HG03066 (cell line): ENCODE measurements around the gene NBPF3.
"Not testable (repeated sequence)": the region's sequence is repeated elsewhere in the genome, so short reads cannot be mapped to it uniquely, and the experiment has no call there.

Source experiments
- ATAC-seq: cut with Tn5 transposase; IDR thresholded peaks from one replicate; pipeline ENCODE4 v1.9.1; 2021; ENCODE audit warnings: low read depth; ENCODE audit not compliant: unreplicated experiment

Gene NBPF3

GRCh38 chr1:21511579-21512522 is 71.9 kb downstream of the NBPF3 start:
- ATAC-seq: no peak

DNA sequence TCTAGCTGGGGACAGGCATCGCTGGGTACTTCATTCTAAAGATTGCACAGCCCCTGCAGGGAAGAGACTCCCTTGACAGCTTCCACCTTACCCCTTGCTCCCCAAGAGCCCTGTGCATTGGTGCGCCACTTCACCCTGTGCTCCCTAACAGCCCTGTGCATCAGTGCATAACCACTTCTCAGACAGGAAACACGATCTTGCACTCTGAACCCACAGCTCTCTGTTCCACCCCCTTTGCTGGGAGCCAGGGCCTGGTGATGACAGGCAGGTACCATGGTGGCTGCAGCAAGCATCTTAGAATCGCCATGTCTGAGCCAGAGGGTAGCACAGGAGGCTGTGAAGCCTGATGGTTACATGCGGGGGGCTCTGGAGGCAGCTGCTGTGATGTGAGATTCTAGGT is 74.3 kb downstream of the NBPF3 start:
- peak; percentile 88 for ATAC-seq

DNA sequence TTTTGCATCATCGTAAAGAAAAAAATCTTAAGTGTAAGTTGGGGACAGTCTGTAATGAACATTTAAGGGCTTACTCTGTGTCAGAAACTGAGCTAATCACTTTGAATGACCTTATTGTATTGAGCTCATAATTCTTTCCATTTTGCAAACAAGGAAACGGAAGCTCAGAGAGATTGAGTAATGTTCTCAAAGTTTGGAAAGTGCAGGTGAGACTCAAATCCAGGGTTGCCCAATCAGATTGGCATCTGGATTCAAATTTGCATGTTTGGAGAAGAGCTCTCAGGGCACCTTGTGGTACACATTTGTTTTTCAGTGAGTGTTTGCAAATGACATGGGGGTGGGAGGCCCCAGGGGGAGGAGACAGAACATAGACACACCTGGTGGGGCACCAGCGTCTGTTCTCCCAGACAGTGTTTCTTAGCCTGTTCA is 77.2 kb downstream of the NBPF3 start:
- no peak for ATAC-seq

DNA sequence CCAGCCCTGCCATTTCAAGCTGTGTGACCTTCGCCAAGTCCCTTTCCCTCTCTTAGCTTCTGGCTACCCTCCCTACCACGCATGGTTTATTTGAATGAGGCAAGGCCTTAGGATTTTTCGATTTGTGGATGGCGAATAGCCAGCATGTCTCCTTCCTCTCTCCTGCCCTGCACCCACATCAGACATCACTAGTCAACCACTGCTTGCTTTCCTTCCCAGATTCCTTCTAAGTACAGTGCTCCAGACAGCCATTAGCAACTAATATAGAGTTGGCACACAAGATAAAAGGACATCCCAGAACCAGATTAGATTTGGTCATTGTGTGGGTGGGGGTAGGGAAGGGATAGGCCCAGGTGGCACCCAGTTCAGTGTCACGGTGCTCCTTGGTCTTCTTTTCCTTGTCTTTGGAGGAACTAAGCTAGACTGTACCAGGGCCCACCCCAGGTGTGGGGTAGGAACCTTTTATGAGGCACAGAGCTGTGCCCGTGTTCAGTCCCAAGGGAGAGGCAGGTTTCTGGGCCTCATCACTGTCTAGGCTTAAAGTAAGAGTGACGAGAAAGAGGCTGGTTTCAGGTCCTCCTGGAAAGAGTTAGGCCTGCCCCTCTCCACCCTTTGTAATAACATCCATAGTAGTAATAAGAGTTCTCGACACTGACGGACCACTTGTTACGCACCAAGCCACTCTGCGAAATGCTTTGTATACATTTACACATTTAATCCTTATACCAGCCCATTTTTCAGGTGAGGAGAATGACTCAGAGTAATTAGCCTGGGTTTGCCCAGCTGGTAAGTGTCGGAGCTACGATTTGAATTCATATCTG is 77.9 kb downstream of the NBPF3 start:
- ATAC-seq: no peak

- no peak for ATAC-seq
These were observed 79.0 kb downstream of the NBPF3 start for GRCh38 chr1:21518774-21519455.

- ATAC-seq: not testable (repeated sequence)
These were observed 79.6 kb downstream of the NBPF3 start for GRCh38 chr1:21519486-21520070.

GRCh38 chr1:21520899-21521716 is 81.2 kb downstream of the NBPF3 start:
- no peak for ATAC-seq

DNA sequence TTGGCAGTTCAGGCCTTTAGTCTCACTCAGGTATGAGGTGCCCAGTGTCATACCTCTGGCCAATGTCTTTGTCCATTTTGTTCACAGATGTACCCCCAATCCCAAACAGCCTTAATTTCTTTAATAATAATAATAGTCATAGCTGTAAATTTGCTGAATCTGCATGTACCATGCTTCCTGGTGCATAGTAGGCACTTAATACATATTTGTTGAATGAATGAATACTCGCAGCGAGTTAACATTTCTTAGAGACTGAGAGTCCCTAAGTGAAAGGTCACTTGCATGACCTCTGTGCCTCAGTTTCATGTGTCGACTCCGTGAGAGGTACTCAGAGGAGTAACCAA is 81.8 kb downstream of the NBPF3 start:
- ATAC-seq: no peak

DNA sequence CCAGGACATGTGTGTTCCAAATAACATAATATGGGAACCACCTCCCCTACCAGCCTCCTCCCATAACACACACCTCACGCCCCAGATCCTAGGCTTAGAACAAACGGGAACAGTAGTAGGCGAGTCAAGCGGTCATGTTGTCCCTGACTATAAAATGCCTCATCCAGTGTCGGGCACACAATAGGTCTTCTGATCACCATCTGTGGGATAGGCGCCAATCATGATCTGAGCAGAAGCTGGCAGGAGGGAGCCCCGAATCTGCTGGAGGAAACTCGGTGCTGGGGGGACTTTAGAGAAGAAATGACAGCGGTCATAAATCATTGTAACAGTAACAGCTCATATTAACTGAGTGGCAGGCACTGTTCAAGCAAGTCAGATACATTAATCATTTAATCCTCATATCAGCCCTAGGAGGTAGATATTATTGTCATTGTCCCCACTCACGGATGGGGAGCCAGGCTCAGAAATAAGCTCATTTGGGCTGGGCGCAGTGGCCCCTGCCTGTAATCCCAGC is 82.6 kb downstream of the NBPF3 start:
- no peak for ATAC-seq

- no peak for ATAC-seq
These were observed 83.4 kb downstream of the NBPF3 start for GRCh38 chr1:21523297-21523813.

GRCh38 chr1:21524220-21524619 is 84.3 kb downstream of the NBPF3 start:
- ATAC-seq: no peak

GRCh38 chr1:21524686-21525339 is 84.9 kb downstream of the NBPF3 start:
- no peak for ATAC-seq

GRCh38 chr1:21525340-21525717 is 85.4 kb downstream of the NBPF3 start:
- no peak for ATAC-seq

- no peak for ATAC-seq
These were observed 86.5 kb downstream of the NBPF3 start for GRCh38 chr1:21526441-21526840.

- no peak for ATAC-seq
These were observed 90.6 kb downstream of the NBPF3 start for GRCh38 chr1:21530368-21531016.

DNA sequence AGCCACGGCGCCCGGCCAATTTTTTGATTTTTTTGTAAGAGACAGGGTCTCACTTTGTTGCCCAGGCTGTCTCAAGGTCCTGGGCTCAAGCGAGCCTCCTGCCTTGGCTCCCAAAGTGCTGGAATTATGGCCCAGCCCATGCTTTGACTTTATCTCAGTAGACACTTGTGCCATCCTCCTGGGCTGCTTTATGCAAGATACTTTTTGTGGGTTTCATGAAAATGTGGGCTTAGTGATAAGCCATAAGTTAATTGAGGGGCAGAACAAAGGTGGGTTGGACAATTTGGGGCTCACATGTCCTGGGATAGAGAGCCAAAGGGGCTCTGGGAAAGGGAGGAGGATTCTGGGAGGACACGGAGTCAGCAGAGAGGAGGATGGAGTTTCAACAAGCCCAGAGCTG is 91.3 kb downstream of the NBPF3 start:
- no peak for ATAC-seq

- ATAC-seq: no peak
These were observed 92.6 kb downstream of the NBPF3 start for GRCh38 chr1:21532496-21532895.

DNA sequence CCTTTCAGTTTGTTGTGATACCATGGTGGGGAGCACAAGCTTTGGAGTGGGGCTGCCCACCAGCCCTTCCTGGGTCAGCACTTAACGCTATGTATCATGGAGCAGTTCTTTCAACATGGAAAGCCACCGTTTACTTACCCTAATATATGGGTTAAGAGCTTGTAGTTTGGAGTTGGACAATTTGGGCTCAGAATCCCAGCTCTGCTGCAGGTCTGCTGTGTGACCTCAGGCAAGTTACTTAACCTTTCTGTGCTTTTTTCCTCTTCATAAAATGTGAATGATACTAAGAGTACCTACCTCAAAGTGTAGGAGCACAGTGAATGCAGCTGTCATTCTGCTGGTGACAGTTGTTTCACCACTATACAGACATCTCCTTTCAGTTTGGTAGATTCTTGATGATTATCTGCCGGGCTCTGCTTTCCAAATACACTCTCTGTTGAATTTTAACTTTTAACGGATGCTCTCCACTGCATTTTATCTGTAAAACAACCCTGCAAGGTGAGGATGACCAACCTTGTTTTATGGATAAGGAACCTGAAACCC is 93.1 kb downstream of the NBPF3 start:
- no peak for ATAC-seq
